Mesothelial cell of epicardium (in vitro differentiated cells): ENCODE data around the gene DPCD. TPM values are rescaled to one million over a fixed set of nuclear protein-coding genes. Genes with fewer than 3 reads are reported as not detected.

Experiments used
- DNase-seq, 2 experiments: peaks; one replicate each; pipeline ENCODE4 v3.0.0; 2021; ENCODE audit warnings: low spot score in 2 of 2; ENCODE audit not compliant: unreplicated experiment in 2 of 2
- H3K27ac Mint-ChIP-seq: 2 replicates; pipeline ENCODE4 v1.8.0; 2021; ENCODE audit warnings: mixed read lengths
- H3K27me3 Mint-ChIP-seq: 2 replicates; pipeline ENCODE4 v1.8.0; 2021; ENCODE audit warnings: low read depth, mixed read lengths
- H3K36me3 Mint-ChIP-seq: 2 replicates; pipeline ENCODE4 v1.8.0; 2021; ENCODE audit warnings: mixed read lengths
- H3K4me1 Mint-ChIP-seq: 2 replicates; pipeline ENCODE4 v1.8.0; 2021; ENCODE audit warnings: mixed read lengths
- H3K4me3 Mint-ChIP-seq: 2 replicates; pipeline ENCODE4 v1.8.0; 2021; ENCODE audit warnings: mild to moderate bottlenecking, moderate library complexity, mixed read lengths
- H3K9me3 Mint-ChIP-seq: 2 replicates; pipeline ENCODE4 v1.8.0; 2021; ENCODE audit warnings: mixed read lengths
- total RNA-seq: library from RNA; stranded (reverse); gene quantifications from 3 replicates; pipeline ENCODE4 v1.2.1, GENCODE V29; 2021
- TF ChIP-seq, protein P1 (sequence below): fragments of 200-600 bp; sonication (generic); IDR thresholded peaks from one replicate; pipeline ENCODE4 v1.5.0; 2021; ENCODE audit warnings: antibody characterized with exemption; ENCODE audit not compliant: unreplicated experiment

The DPCD gene
- total RNA-seq, 1 donor from 2014 or later, result 23.0 TPM

GRCh38 chr10:101561068-101561915, 26.8 kb upstream of the DPCD start:
- Mint-ChIP-seq H3K36me3 (no peaks in the 10 kb centered on the region), H3K9me3 (no peaks in the 10 kb centered on the region), H3K27ac (no peak overlapping the region), H3K4me1 (peaks cover 19% of the 10 kb centered on the region), H3K4me3 (no peak overlapping the region), H3K27me3 (peaks cover 45% of the 10 kb centered on the region)
- TF ChIP-seq, protein P1, sequence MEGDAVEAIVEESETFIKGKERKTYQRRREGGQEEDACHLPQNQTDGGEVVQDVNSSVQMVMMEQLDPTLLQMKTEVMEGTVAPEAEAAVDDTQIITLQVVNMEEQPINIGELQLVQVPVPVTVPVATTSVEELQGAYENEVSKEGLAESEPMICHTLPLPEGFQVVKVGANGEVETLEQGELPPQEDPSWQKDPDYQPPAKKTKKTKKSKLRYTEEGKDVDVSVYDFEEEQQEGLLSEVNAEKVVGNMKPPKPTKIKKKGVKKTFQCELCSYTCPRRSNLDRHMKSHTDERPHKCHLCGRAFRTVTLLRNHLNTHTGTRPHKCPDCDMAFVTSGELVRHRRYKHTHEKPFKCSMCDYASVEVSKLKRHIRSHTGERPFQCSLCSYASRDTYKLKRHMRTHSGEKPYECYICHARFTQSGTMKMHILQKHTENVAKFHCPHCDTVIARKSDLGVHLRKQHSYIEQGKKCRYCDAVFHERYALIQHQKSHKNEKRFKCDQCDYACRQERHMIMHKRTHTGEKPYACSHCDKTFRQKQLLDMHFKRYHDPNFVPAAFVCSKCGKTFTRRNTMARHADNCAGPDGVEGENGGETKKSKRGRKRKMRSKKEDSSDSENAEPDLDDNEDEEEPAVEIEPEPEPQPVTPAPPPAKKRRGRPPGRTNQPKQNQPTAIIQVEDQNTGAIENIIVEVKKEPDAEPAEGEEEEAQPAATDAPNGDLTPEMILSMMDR, result no peak
- DNase-seq, result peak in 1 of 2 experiments; percentile 32

DNA sequence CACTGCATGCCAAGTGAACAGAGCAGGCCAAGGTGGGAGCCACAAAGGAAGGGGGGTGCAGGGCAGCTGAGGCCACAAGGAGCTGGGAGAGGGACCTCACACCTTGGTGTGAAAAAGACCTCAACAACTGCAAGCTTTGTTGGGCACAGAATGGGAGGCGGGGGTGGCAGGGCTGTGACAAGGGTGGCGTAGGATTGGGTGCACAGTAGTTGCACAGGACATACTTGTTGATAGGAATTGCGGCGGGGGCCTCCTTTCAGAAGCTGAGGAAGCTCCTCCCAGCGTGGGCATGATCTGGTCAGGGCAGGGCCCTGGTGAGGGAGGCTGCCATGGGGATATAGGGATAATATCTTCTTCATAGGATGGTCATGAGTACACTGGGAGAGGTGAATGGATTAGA, 25.9 kb upstream of the DPCD start:
- DNase-seq, result peak in 1 of 2 experiments; percentile 16
- no peaks in the 10 kb centered on the region for H3K36me3 Mint-ChIP-seq

DNA sequence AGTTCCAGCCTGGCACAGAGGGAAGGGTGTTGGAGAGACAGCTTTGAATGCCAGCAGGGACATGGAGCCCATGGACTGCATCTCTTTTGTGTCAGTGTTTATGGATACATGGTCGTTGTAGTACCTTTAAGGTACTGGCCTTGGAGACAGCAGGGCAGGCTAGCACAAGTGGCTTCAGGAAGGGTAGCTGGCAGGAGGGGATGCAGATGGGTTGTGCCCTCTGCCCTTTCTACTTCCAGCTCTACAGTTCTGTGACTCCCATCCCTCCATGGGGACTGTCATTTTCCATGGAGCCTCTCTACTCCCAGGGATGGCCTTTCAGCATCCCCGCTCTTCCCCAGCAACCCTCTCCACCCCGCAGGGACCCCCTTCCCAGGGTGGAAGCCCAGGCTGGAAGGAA, 25.1 kb upstream of the DPCD start:
- H3K4me1 Mint-ChIP-seq, result peaks cover 23% of the 10 kb centered on the region
- no peaks in the 10 kb centered on the region for H3K36me3 Mint-ChIP-seq
- TF ChIP-seq, protein P1, result no peak
- H3K27ac Mint-ChIP-seq, result no peak overlapping the region
- no peaks in the 10 kb centered on the region for H3K9me3 Mint-ChIP-seq
- H3K27me3 Mint-ChIP-seq, result peaks cover 61% of the 10 kb centered on the region
- H3K4me3 Mint-ChIP-seq, result no peak overlapping the region
- peak in 1 of 2 experiments; percentile 10 for DNase-seq

More for the DNA sequence above, 25.9 kb upstream of the DPCD start:
- no peak overlapping the region for H3K4me3 Mint-ChIP-seq
- TF ChIP-seq, protein P1, result no peak
- peaks cover 53% of the 10 kb centered on the region for H3K27me3 Mint-ChIP-seq
- H3K9me3 Mint-ChIP-seq, result no peaks in the 10 kb centered on the region
- H3K4me1 Mint-ChIP-seq, result peaks cover 23% of the 10 kb centered on the region
- no peak overlapping the region for H3K27ac Mint-ChIP-seq

- peaks cover 67% of the 10 kb centered on the region for H3K27me3 Mint-ChIP-seq
- DNase-seq, result peak in 1 of 2 experiments; percentile 22
- no peaks in the 10 kb centered on the region for H3K36me3 Mint-ChIP-seq
- no peak overlapping the region for H3K4me3 Mint-ChIP-seq
- TF ChIP-seq, protein P1, result no peak
- H3K4me1 Mint-ChIP-seq, result peaks cover 23% of the 10 kb centered on the region
- H3K9me3 Mint-ChIP-seq, result no peaks in the 10 kb centered on the region
- H3K27ac Mint-ChIP-seq, result no peak overlapping the region
Observed at GRCh38 chr10:101563497-101564040, 24.6 kb upstream of the DPCD start.

GRCh38 chr10:101564490-101564991, 23.6 kb upstream of the DPCD start:
- TF ChIP-seq, protein P1, result no peak
- Mint-ChIP-seq H3K27me3 (peaks cover 77% of the 10 kb centered on the region), H3K4me1 (peaks cover 19% of the 10 kb centered on the region), H3K27ac (no peak overlapping the region), H3K4me3 (no peak overlapping the region), H3K36me3 (no peaks in the 10 kb centered on the region), H3K9me3 (no peaks in the 10 kb centered on the region)
- DNase-seq, result peak in 1 of 2 experiments; percentile 27
